Skin epidermis (tissue), 12 donors: ENCODE results near the gene SLC38A10.

ENCODE experiments used
- H3K27ac ChIP-seq, 21 experiments: fragments of 200-600 bp; sonication (generic) in 11 of 21; one replicate each; pipeline ENCODE4 v1.5.0; 2020; ENCODE audit warnings: mild to moderate bottlenecking in 3 of 21, inconsistent platforms in 2 of 21, moderate library complexity in 2 of 21
- H3K4me3 ChIP-seq, 7 experiments: fragments of 200-600 bp; sonication (generic) in 2 of 7; one replicate each; pipeline ENCODE4 v1.5.0; 2020; ENCODE audit warnings: inconsistent platforms in 2 of 7, mild to moderate bottlenecking in 2 of 7, moderate library complexity in 1 of 7

SLC38A10 gene

DNA sequence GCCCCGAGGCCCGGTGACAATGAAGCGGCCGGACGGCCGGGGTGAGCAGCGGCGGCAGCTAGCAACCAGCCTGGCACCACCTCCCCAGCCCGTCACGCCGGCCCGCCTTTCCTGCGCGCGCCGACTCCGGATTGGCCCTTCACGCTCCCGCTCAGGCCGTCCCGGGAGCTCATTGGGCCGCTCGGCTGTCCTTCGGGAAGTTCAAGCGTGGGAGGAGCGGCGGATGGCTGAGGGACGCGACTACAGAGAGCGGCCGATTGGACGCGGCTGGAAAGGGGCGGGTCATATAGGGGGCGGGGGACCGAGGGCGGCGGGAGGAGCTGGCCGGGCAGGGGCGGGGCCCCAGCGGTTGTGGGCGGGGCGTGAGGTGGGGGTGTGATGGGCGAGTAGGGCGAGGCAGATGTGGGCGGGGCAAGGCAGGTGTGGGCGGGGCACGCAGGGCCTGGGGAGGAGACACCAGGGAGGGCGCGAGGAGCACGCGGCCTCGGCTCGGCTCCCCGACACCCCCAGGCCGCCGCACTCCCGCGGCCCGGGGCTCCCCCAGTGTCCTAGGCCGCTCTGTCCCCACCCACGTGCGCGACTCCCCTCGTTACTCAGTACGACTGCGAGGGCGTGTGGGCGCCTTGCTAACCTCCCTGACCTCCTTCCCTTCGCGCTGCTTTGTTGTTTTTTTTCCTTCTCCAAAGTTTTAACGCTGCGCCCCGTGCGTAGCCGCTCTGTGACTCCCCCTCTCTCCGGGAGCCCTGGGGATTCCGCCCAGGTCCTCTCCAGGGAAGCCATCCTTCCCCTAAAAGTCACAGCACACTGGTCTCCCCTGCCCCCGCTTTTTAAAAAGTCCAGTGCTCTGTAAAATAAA is 72.0 kb downstream of the SLC38A10 start, which contains the start of gene CEP131:
Gene CEP131 (minus strand): TSS at position 60 of the 856 bp plus-strand sequence. CDS start 2,909 bp downstream, outside the sequence.
- Histone ChIP-seq H3K27ac (peak within 1 kb of the TSS in 20 of 21 experiments; percentile 3 to 86 (median 64)), H3K4me3 (peak within 1 kb of the TSS; percentile 73 to 87 (median 81))

DNA sequence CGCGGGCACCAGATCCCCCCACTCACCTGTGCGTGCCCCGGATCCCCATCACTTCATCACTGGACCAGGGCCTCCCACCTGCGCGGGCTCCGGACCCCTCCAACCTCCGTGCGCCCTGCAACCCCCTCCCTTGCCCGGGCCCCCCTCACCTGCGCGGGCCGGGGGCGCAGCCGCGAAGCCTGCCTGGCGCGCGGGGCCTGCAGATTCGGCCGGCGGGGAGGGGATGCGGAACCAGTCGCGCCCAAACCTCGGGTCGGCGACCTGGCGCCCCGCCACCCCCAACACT is 72.5 kb downstream of the SLC38A10 start:
- peak overlapping the region; percentile 73 to 87 (median 81) for H3K4me3 ChIP-seq
- H3K27ac ChIP-seq, result peak overlapping the region in 19 of 21 experiments; percentile 7 to 86 (median 63)

DNA sequence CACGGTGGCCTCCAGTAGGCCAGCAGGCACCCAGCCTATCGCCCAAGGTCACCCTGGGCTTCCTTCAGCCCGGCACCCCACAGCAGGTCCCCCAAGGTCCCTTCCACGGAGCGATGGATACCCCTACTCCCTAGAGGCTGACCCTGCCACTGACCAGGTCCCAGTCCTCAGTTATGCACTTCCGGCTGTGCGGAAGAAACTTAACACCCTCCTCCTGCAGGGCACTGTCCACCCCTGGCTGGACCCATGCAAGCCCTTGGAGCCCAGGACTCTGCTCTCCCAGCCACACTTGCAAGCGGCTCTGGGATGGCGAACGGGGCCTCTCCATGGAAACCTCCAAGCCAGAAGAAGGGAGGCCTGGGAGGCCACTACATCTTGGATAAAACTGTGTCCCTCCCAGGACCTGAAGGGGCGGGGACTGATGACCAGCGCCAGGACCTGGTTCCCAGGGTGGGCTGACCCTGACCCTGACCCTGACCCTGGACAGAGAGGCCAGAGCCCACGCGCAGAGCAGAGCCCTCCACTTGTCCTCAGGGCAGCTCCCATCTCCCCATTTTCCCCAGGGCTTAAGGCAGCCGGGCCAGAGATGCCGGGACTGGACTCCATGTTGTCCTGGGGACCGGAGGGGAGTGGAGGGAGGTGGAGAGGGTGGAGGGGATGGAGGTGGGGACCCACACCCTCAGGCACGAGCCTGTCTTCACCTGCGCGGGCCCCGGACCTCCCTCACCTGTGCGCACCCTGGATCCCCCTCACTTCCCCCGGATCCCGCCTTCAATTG is 73.1 kb downstream of the SLC38A10 start:
- H3K27ac ChIP-seq, result peak overlapping the region in 19 of 21 experiments; percentile 7 to 86 (median 63)
- peak overlapping the region; percentile 73 to 87 (median 81) for H3K4me3 ChIP-seq

DNA sequence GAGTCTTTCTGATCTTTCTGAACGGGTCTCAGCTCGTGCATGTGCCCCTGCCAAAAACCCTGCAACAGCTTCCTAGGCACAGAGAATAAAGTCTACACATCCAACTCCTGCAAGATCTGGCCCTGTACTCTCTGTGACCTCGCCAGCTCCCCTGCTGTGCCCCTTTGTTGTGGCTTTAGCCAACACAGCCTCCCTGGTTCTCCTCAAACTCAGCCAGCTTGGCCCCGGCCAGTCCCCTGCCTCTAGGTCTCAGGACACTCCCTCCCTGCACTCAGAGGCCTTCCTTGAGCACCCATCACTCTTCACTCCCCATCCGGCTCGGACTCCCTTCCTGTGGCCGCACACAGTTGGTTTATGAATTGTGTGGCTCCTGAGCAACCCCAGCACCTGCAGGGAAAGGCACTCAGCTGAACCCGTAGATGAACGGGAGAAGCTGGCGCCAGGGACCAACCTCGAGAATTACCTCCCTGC is 73.7 kb downstream of the SLC38A10 start:
- Histone ChIP-seq H3K27ac (no peak overlapping the region), H3K4me3 (peak overlapping the region in 1 of 7 experiments; percentile 87)

DNA sequence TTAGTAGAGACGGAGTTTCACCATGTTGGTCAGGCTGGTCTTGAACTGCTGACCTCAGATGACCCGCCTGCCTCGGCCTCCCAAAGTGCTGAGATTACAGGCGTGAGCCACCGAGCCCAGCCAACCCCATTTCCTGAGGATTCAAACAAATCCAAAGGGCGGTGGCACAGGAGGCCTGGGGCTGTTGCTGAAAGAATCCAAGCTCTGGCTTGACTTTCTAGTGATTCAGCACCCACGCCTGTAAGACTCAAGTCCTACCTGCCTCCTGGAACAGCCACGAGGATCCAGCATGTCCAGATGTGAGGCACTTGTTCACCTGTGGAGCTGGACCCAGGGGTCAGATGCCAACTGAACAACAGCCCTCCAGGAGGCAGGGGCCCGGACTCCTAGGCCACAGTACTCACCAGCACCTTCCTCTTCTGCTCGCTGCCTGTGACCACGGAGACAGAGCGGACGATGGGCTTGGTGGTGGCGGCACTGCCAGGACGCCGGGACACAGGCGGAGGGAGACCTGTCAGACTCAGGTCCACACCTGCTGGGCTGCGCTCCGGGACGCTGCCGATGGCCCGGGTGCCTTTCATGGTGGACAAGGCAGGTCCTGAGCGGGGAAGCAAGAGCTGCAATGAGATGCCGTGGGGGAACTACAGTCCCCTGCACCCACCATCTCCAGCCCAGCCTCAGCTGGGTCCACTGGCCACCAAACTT is 75.5 kb downstream of the SLC38A10 start:
- Histone ChIP-seq H3K4me3 (no peak overlapping the region), H3K27ac (no peak overlapping the region)

DNA sequence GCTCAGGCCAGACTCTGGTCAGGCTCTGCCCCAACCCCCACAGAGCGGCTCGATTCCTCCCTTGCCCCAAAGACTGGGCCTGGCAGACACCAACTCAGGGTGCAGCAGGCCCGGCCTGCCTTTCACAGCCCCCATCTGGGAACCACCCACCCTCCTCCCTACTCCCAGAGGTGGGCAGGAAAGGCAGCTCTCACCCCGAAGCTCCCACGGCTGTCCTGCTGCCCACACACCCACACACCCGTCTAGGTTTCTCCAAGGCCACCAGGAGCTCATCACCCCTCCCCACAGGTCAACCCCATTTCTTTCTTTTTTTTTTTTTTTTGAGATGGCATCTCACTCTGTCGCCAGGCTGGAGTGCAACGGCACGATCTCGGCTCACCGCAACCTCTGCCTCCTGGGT is 76.1 kb downstream of the SLC38A10 start:
- Histone ChIP-seq H3K4me3 (no peak overlapping the region), H3K27ac (no peak overlapping the region)

DNA sequence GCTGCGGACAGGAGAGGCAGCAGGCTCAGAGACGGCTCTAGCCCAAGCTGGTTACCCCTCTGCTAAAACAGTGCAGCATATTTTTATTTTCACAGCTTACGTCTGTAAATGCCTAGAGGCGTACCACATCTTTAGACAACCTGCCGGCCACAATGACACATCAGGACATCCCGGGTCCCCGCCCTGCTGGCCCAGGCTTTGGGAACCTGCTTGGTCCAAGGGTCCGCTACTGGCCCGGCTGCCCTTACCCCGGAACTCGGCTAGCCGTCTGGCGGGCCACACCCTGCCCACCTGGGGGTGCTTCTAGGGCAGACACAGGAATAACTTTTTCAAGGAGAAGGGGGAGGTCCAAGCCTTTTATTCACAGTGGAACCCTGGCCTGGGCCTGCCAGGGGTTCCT is 76.6 kb downstream of the SLC38A10 start:
- Histone ChIP-seq H3K4me3 (no peak overlapping the region), H3K27ac (no peak overlapping the region)

DNA sequence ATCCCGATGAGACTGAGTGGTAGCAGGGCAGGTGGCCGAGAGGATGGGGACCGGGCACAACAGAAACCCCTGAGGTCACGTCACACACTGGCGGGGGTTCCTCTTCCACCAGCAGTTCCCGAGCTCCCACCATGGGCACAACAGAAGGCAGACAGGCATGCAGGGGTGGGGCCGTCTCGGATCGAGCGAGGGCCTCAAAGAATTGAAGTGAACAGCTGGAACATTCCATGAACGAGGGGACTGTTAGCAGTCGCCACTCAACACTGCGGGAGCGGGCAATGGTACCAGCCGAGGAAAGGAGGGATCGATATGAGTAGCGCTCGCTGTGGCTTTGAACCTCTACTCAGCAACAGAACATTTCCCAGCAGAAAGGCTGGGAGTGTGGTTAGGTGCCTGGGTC is 77.6 kb downstream of the SLC38A10 start:
- Histone ChIP-seq H3K27ac (no peak overlapping the region), H3K4me3 (no peak overlapping the region)

DNA sequence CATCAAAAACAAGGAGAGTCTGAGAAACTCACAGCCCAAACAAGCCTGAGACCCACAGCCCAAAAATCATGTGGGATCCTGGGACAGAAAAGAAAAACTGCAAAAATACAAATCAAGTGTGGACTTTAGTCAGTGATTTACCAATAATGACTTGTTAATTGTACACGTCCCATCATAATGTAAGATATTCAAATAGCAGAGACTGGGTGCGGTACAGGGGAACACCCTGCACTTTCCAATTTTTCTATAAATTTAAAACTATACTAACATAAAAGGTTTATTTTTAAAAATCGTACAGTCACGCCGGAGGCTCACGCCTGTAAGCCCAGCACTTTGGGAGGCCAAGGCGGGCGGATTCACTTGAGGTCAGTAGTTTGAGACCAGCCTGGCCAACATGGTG is 81.1 kb downstream of the SLC38A10 start:
- H3K4me3 ChIP-seq, result no peak overlapping the region
- no peak overlapping the region for H3K27ac ChIP-seq

DNA sequence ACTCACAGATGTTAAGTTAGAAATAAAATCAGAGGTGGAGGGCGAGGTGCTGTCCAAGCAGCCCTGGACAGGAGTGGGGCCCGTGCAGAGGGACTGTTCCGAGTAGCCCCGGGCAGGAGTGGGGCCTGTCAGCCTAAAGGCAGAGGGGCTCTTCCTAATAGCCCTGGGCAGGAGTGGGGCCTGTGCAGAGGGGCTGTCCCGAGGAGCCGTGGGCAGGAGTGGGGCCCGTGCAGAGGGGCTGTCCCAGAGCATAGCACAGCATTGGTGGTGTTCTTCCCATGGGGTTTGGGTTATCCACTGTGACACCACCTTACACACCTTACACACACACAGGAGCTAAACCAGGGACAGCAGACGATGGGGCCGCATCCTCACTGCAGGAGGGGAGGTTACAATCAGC is 82.7 kb downstream of the SLC38A10 start:
- Histone ChIP-seq H3K27ac (no peak overlapping the region), H3K4me3 (no peak overlapping the region)

DNA sequence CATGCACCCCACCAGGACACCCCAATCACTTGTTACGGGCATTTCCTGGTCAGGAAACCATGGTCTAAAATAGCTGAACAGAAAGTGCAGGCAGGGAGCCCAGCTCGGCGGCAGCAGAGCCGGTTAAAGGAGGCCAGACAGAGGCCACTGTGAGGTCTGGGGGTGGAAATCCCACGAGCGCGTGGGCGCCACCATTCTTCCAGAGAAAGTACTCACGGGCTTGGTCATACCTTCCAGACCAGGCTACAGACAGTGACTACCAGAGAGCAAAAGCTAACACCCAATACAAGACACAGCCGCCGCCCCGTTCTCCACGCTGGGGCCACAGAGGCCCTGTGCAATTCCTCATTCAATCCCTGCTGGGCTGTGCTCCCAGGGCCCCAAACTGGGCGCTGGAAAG is 84.2 kb downstream of the SLC38A10 start:
- Histone ChIP-seq H3K27ac (no peak overlapping the region), H3K4me3 (no peak overlapping the region)

DNA sequence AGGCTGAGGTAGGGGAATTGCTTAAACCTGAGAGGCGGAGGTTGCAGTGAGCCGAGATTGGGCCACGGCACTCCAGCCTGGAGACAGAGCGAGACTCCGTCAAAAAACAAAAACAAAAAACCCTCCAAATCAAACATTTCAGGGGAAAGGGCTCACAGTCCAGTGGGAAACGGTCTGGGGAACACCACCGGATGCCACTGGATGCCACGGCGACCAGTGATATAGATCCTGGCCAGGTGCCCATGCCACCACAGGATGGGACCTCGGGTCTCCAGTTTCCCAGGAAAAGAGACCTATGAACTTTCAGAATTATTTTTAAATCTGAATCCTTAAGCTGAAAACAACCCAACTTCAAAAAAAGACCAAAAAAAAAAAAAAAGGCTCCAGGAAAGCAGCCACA is 84.6 kb downstream of the SLC38A10 start:
- H3K4me3 ChIP-seq, result no peak overlapping the region
- H3K27ac ChIP-seq, result no peak overlapping the region

DNA sequence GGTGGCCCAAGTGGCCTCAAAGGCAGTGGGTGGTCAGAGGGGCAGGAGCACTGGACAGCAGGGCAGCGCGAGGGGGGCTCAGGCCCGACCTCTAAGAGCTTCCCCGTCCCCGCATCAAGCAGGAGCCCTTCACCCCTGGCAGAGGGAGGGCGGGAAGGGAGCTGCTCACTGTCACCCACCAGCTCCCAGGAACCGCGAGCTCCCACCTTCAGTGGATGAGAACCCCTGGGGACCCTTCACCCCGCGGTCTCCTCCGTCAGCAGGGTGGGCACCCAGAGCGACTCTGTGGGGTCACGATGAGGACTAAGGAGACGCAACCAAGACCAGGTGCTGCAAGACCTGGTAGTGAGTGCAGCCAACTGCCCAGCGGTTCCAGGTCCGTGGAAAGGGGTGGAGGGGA is 86.0 kb downstream of the SLC38A10 start:
- H3K4me3 ChIP-seq, result no peak overlapping the region
- H3K27ac ChIP-seq, result no peak overlapping the region

DNA sequence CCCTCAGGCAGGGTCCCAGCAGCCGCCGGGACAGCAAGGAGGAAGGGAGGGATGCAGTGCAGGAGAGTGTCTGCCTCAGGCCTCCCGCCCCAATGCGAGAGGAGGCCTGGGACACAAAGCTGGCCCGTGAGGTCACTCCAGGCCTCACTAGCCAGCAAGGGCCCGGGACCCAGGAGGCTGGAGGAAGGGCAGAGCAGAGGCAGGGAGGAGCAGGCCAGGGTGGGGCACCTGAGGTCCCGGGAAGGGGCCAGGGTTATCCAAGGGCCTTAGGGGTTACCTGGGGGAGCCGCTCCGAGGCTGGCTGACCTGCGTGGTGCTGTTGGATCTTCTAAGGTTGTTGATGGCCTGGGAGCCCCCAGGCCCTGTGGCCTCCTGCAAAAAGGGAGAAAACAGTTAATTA is 86.5 kb downstream of the SLC38A10 start:
- Histone ChIP-seq H3K27ac (no peak overlapping the region), H3K4me3 (no peak overlapping the region)

DNA sequence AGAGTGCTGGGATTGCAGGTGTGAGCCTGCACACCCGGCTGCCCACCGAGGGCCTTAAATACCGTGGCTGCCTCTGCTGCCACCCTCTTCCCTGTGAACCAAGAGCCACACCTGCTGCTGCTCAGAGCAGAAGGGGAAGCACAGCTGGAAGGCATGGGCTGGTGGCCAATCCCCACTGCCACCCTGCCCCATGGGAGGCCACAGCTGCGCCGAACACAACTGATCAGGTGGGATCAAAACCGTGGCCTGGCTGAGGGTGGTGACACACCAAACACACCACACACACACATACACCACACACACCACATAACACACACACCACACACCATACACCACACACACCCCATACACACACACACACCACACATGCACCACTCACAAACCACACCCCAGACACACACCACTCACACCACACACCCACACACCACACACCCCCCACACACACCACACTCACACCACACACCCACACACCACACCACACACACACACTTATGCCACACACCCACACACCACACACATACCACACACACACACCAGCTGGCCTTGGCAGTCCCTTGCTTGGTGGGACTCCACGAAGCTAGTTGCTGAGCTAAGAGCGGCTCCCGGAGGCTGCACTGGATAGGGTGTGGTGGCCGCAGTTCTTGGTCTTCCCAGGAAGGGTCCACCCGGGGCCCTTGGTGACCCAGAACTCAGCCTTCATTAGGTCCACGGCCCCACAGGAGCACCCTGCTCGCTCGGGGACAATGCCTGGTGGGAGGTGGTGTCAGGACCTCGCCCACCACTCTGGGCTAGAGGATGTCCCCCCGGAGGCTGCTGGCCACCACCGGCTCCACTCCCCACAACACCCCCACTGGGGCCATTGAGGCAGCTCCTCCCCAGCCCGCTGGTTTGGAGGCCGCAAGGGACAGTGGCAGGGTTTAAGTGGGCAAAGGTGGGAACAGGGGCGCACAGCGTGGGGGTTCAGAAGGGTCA is 87.2 kb downstream of the SLC38A10 start:
- H3K4me3 ChIP-seq, result no peak overlapping the region
- no peak overlapping the region for H3K27ac ChIP-seq

DNA sequence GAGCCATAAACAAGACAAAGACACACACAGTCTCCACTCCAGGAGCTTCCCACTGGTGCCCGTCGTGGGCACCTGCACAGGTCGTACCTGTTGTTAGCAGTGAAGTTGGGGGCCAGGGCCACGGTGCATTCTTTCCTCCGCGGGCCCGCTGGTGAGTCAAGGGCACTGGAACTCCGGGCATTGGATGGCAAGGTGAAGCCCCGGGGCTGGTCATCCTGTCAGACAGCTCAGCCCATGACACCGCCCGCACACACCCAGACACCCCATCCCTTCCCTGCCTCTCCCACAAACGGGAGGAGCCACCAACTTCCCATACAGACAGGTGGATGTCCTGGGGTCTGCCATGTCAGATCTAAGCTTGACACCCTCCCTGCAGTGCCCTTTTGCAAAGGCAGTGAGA is 88.5 kb downstream of the SLC38A10 start:
- Histone ChIP-seq H3K4me3 (no peak overlapping the region), H3K27ac (no peak overlapping the region)

DNA sequence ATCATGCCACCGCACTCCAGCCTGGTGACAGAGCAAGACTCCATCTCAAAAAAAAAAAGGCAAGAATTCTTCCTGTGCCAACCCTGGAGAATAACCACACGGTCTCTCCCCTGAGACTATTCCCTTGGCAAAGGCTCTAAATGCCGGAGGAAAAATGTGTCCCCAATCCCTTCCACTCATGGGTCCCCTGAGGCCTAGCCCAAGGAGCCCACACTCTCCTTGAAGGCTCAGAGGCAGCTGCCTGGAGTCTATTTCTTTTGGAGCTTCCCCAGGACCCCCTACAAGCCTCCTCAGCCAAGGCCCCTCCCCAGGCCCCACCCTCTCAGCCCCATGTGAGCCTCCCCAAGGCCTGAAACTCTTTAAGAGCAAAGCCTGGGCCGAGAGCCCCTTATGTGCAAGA is 88.9 kb downstream of the SLC38A10 start:
- no peak overlapping the region for H3K27ac ChIP-seq
- no peak overlapping the region for H3K4me3 ChIP-seq

DNA sequence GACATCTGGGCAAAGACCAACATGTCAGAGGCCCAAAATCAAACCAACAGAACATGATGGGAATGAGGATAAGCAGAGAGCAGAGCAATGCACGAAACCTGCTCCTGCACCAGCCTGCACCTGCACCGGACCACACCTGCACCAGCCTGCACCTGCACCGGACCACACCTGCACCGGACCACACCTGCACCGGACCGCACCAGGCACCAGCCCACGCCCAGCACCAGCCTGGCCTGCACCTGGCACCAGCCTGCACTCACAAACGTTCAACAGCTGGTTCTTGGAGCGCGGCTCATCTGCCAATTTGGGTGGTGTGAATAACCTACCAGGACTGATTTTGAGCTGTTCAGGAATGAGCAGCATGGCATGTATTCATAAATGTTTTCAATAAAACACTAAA is 90.5 kb downstream of the SLC38A10 start:
- H3K27ac ChIP-seq, result no peak overlapping the region
- H3K4me3 ChIP-seq, result no peak overlapping the region

DNA sequence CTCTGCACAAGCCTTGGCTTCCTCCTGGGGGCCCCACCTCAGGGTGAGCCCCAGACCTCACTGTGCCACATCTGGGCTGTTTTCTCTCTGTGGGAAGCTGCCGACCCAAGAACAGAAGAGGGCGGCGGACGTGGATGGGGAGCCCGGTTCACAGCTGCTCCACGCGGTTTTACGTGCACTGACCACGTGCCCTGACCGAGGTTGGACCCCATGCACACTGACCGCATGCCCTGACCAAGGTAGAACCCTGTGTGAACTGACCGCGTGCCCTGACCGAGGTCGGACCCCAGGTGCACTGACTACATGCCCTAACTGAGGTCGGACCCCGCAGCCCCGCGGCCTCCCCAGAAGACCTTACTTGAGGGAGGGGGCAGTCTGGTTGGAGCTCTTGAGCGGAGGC is 92.0 kb downstream of the SLC38A10 start:
- H3K4me3 ChIP-seq, result no peak overlapping the region
- H3K27ac ChIP-seq, result no peak overlapping the region
